Stimulated activated naive CD8-positive, alpha-beta T cell treated with anti-CD3 and anti-CD28 coated beads, Interleukin-15, Interleukin-2, amounts not matched to agents 100 ng/mL and 50 ng/mL, for 24 hours (primary cell): ENCODE measurements around the gene PIP5K1C.
"Not testable (repeated sequence)": the region's sequence is repeated elsewhere in the genome, so short reads cannot be mapped to it uniquely, and the experiment has no call there.

ENCODE experiments used
- H3K27ac Mint-ChIP-seq: one replicate; pipeline ENCODE4 v1.8.0; 2021; ENCODE audit warnings: mild to moderate bottlenecking, mixed read lengths
- H3K27me3 Mint-ChIP-seq: one replicate; pipeline ENCODE4 v1.8.0; 2021; ENCODE audit warnings: mixed read lengths
- H3K36me3 Mint-ChIP-seq: one replicate; pipeline ENCODE4 v1.8.0; 2021; ENCODE audit warnings: low read depth, mixed read lengths
- H3K4me1 Mint-ChIP-seq: one replicate; pipeline ENCODE4 v1.8.0; 2021; ENCODE audit warnings: low read depth, mixed read lengths
- H3K4me3 Mint-ChIP-seq: one replicate; pipeline ENCODE4 v1.8.0; 2021; ENCODE audit warnings: mild to moderate bottlenecking, mixed read lengths
- H3K9me3 Mint-ChIP-seq: one replicate; pipeline ENCODE4 v1.8.0; 2021; ENCODE audit warnings: mixed read lengths

The PIP5K1C gene

GRCh38 chr19:3656073-3656746 is 44.1 kb downstream of the PIP5K1C start:
- Mint-ChIP-seq H3K4me1 (no peaks in the 10 kb centered on the region), H3K27me3 (no peaks in the 10 kb centered on the region), H3K4me3 (no peak overlapping the region), H3K9me3 (no peaks in the 10 kb centered on the region), H3K36me3 (peaks cover 16% of the 10 kb centered on the region), H3K27ac (no peak overlapping the region)

GRCh38 chr19:3655402-3656072 is 44.7 kb downstream of the PIP5K1C start:
- Mint-ChIP-seq H3K9me3 (no peaks in the 10 kb centered on the region), H3K36me3 (peaks cover 11% of the 10 kb centered on the region), H3K4me1 (no peaks in the 10 kb centered on the region)

GRCh38 chr19:3653865-3654513 is 46.3 kb downstream of the PIP5K1C start:
- Mint-ChIP-seq H3K36me3 (peaks cover 11% of the 10 kb centered on the region), H3K27ac (no peak overlapping the region), H3K27me3 (no peaks in the 10 kb centered on the region), H3K4me1 (no peaks in the 10 kb centered on the region), H3K9me3 (no peaks in the 10 kb centered on the region), H3K4me3 (no peak overlapping the region)

More at GRCh38 chr19:3655402-3656072, 44.7 kb downstream of the PIP5K1C start:
- Mint-ChIP-seq H3K27ac (no peak overlapping the region), H3K4me3 (no peak overlapping the region), H3K27me3 (no peaks in the 10 kb centered on the region)

GRCh38 chr19:3653081-3653795 is 47.0 kb downstream of the PIP5K1C start:
- H3K27ac Mint-ChIP-seq, result no peak overlapping the region
- H3K4me3 Mint-ChIP-seq, result no peak overlapping the region
- peaks cover 11% of the 10 kb centered on the region for H3K36me3 Mint-ChIP-seq
- H3K4me1 Mint-ChIP-seq, result no peaks in the 10 kb centered on the region
- H3K9me3 Mint-ChIP-seq, result no peaks in the 10 kb centered on the region
- no peaks in the 10 kb centered on the region for H3K27me3 Mint-ChIP-seq

- Mint-ChIP-seq H3K27me3 (no peaks in the 10 kb centered on the region), H3K36me3 (peaks cover 7% of the 10 kb centered on the region), H3K4me1 (no peaks in the 10 kb centered on the region), H3K27ac (no peak overlapping the region), H3K4me3 (no peak overlapping the region), H3K9me3 (no peaks in the 10 kb centered on the region)
These were observed 47.8 kb downstream of the PIP5K1C start for GRCh38 chr19:3652422-3652821.

- Mint-ChIP-seq H3K4me1 (no peaks in the 10 kb centered on the region), H3K27me3 (no peaks in the 10 kb centered on the region), H3K9me3 (no peaks in the 10 kb centered on the region), H3K4me3 (no peak overlapping the region), H3K27ac (no peak overlapping the region), H3K36me3 (no peaks in the 10 kb centered on the region)
These were observed 48.6 kb downstream of the PIP5K1C start for GRCh38 chr19:3651684-3652083.

- Mint-ChIP-seq H3K36me3 (no peaks in the 10 kb centered on the region), H3K27ac (no peak overlapping the region), H3K4me1 (no peaks in the 10 kb centered on the region), H3K9me3 (no peaks in the 10 kb centered on the region), H3K4me3 (no peak overlapping the region), H3K27me3 (no peaks in the 10 kb centered on the region)
These were observed 50.4 kb downstream of the PIP5K1C start for GRCh38 chr19:3649888-3650287.

GRCh38 chr19:3648037-3648905 is 52.0 kb downstream of the PIP5K1C start:
- Mint-ChIP-seq H3K4me3 (no peak overlapping the region), H3K9me3 (no peaks in the 10 kb centered on the region), H3K27me3 (no peaks in the 10 kb centered on the region), H3K36me3 (peaks cover 2% of the 10 kb centered on the region), H3K4me1 (no peaks in the 10 kb centered on the region), H3K27ac (no peak overlapping the region)

GRCh38 chr19:3647102-3647501 is 53.2 kb downstream of the PIP5K1C start:
- H3K9me3 Mint-ChIP-seq, H3K4me3 Mint-ChIP-seq, H3K36me3 Mint-ChIP-seq: not testable (repeated sequence)

GRCh38 chr19:3646336-3647092 is 53.8 kb downstream of the PIP5K1C start:
- Mint-ChIP-seq H3K9me3 (no peaks in the 10 kb centered on the region), H3K36me3 (peaks cover 4% of the 10 kb centered on the region), H3K4me1 (no peaks in the 10 kb centered on the region), H3K27me3 (no peaks in the 10 kb centered on the region), H3K4me3 (no peak overlapping the region), H3K27ac (no peak overlapping the region)

More at GRCh38 chr19:3647102-3647501, 53.2 kb downstream of the PIP5K1C start:
- H3K27ac Mint-ChIP-seq, H3K27me3 Mint-ChIP-seq, H3K4me1 Mint-ChIP-seq: not testable (repeated sequence)

GRCh38 chr19:3645726-3646125 is 54.5 kb downstream of the PIP5K1C start:
- Mint-ChIP-seq H3K27me3 (no peaks in the 10 kb centered on the region), H3K27ac (no peak overlapping the region), H3K36me3 (peaks cover 4% of the 10 kb centered on the region), H3K4me1 (no peaks in the 10 kb centered on the region), H3K9me3 (no peaks in the 10 kb centered on the region), H3K4me3 (no peak overlapping the region)

GRCh38 chr19:3645067-3645396 is 55.2 kb downstream of the PIP5K1C start:
- Mint-ChIP-seq H3K9me3 (no peaks in the 10 kb centered on the region), H3K27me3 (no peaks in the 10 kb centered on the region), H3K4me3 (no peak overlapping the region), H3K27ac (no peak overlapping the region), H3K4me1 (no peaks in the 10 kb centered on the region), H3K36me3 (peaks cover 5% of the 10 kb centered on the region)

- H3K4me1 Mint-ChIP-seq, result no peaks in the 10 kb centered on the region
- H3K27me3 Mint-ChIP-seq, result no peaks in the 10 kb centered on the region
- no peak overlapping the region for H3K27ac Mint-ChIP-seq
- H3K36me3 Mint-ChIP-seq, result peaks cover 8% of the 10 kb centered on the region
- H3K4me3 Mint-ChIP-seq, result no peak overlapping the region
- H3K9me3 Mint-ChIP-seq, result no peaks in the 10 kb centered on the region
These were observed 55.8 kb downstream of the PIP5K1C start for GRCh38 chr19:3644351-3645066.
